ENCODE data around the gene RFPL1. TPM values are rescaled to one million over a fixed set of nuclear protein-coding genes. Genes with fewer than 3 reads are reported as not detected.
A peak's percentile ranks its signal among the peaks of the same experiment; 100 is the strongest.

Gene RFPL1
- total RNA-seq, 1 donor from 2014 or later = not detected

DNA sequence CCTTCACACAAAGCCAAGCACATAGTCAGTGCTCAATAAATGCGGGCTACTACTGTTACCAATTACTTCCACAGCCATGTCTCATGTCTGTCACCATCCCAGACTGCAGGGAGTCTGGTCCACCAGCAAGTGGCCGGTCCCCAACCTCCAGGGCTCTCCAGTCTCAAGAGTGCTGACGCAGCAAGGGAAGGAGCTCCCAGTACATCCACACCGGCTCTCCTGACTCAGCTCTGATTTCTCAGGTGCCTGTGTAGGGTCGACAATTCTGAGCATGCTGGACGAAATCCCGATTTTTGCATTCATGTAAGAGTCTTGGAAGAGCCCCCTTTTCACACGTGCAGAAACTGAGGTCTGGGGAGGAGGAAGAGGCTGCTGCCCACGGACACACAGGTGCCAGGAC, 31.4 kb downstream of the RFPL1 start:
- Histone ChIP-seq H3K4me3 (ENCODE audit: low read depth, low read length) (peak overlapping the region; percentile 29), H3K27me3 (ENCODE audit: control insufficient read depth, insufficient read depth, low read length) (no peaks in the 10 kb centered on the region), H3K36me3 (ENCODE audit: control insufficient read depth, insufficient read depth, low read length) (no peaks in the 10 kb centered on the region)
- TF ChIP-seq, protein P1, sequence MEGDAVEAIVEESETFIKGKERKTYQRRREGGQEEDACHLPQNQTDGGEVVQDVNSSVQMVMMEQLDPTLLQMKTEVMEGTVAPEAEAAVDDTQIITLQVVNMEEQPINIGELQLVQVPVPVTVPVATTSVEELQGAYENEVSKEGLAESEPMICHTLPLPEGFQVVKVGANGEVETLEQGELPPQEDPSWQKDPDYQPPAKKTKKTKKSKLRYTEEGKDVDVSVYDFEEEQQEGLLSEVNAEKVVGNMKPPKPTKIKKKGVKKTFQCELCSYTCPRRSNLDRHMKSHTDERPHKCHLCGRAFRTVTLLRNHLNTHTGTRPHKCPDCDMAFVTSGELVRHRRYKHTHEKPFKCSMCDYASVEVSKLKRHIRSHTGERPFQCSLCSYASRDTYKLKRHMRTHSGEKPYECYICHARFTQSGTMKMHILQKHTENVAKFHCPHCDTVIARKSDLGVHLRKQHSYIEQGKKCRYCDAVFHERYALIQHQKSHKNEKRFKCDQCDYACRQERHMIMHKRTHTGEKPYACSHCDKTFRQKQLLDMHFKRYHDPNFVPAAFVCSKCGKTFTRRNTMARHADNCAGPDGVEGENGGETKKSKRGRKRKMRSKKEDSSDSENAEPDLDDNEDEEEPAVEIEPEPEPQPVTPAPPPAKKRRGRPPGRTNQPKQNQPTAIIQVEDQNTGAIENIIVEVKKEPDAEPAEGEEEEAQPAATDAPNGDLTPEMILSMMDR (IDR thresholded peaks at IDR 0.05; ENCODE audit: insufficient read depth, low read length, severe bottlenecking) = no peak
- no peak for FAIRE-seq
- no peak for DNase-seq (ENCODE audit: low read depth)

- Histone ChIP-seq H3K36me3 (ENCODE audit: control insufficient read depth, insufficient read depth, low read length) (no peaks in the 10 kb centered on the region), H3K4me3 (ENCODE audit: low read depth, low read length) (peak overlapping the region; percentile 29), H3K27me3 (ENCODE audit: control insufficient read depth, insufficient read depth, low read length) (no peaks in the 10 kb centered on the region)
- no peak for FAIRE-seq
- DNase-seq (ENCODE audit: low read depth) = peak; percentile 61
- TF ChIP-seq, protein P1 (IDR thresholded peaks at IDR 0.05; ENCODE audit: insufficient read depth, low read length, severe bottlenecking) = peak; percentile 98
Observed at GRCh38 chr22:29470159-29470855, 31.9 kb downstream of the RFPL1 start.

GRCh38 chr22:29473001-29473400, 34.6 kb downstream of the RFPL1 start:
- TF ChIP-seq, protein P1 (IDR thresholded peaks at IDR 0.05; ENCODE audit: insufficient read depth, low read length, severe bottlenecking) = no peak
- no peak for DNase-seq (ENCODE audit: low read depth)
- Histone ChIP-seq H3K36me3 (ENCODE audit: control insufficient read depth, insufficient read depth, low read length) (no peaks in the 10 kb centered on the region), H3K27me3 (ENCODE audit: control insufficient read depth, insufficient read depth, low read length) (peaks cover 1% of the 10 kb centered on the region), H3K4me3 (ENCODE audit: low read depth, low read length) (no peak overlapping the region)
- no peak for FAIRE-seq

- no peak for FAIRE-seq
- DNase-seq (ENCODE audit: low read depth) = no peak
- peaks cover 22% of the 10 kb centered on the region for H3K27me3 ChIP-seq (ENCODE audit: control insufficient read depth, insufficient read depth, low read length)
- no peaks in the 10 kb centered on the region for H3K36me3 ChIP-seq (ENCODE audit: control insufficient read depth, insufficient read depth, low read length)
- no peak overlapping the region for H3K4me3 ChIP-seq (ENCODE audit: low read depth, low read length)
- TF ChIP-seq, protein P1 (IDR thresholded peaks at IDR 0.05; ENCODE audit: insufficient read depth, low read length, severe bottlenecking) = no peak
Observed at GRCh38 chr22:29475550-29475949, 37.2 kb downstream of the RFPL1 start.

- H3K27me3 ChIP-seq (ENCODE audit: control insufficient read depth, insufficient read depth, low read length) = peaks cover 27% of the 10 kb centered on the region
Observed at GRCh38 chr22:29476116-29476515, 37.7 kb downstream of the RFPL1 start.

More at GRCh38 chr22:29476116-29476515, 37.7 kb downstream of the RFPL1 start:
- TF ChIP-seq, protein P1 (IDR thresholded peaks at IDR 0.05; ENCODE audit: insufficient read depth, low read length, severe bottlenecking) = no peak
- FAIRE-seq = no peak
- H3K4me3 ChIP-seq (ENCODE audit: low read depth, low read length) = no peak overlapping the region
- H3K36me3 ChIP-seq (ENCODE audit: control insufficient read depth, insufficient read depth, low read length) = no peaks in the 10 kb centered on the region
- DNase-seq (ENCODE audit: low read depth) = no peak

Data from bronchial epithelial cell (primary cell).